ENCODE measurements around the gene NDST3.

Gene NDST3

GRCh38 chr4:118082182-118082581, 47.9 kb downstream of the NDST3 start:
- no peak for DNase-seq

GRCh38 chr4:118085700-118086099, 51.4 kb downstream of the NDST3 start:
- no peak for DNase-seq

- no peak for DNase-seq
Observed at GRCh38 chr4:118086344-118086743, 52.1 kb downstream of the NDST3 start.

GRCh38 chr4:118087366-118087765, 53.1 kb downstream of the NDST3 start:
- DNase-seq, result no peak

GRCh38 chr4:118099106-118099505, 64.8 kb downstream of the NDST3 start:
- DNase-seq, result no peak

- no peak for DNase-seq
Observed at GRCh38 chr4:118102195-118102594, 67.9 kb downstream of the NDST3 start.

GRCh38 chr4:118112117-118113046, 78.1 kb downstream of the NDST3 start:
- no peak for DNase-seq

- DNase-seq, result no peak
Observed at GRCh38 chr4:118113220-118113619, 78.9 kb downstream of the NDST3 start.

GRCh38 chr4:118114720-118115119, 80.4 kb downstream of the NDST3 start:
- no peak for DNase-seq

GRCh38 chr4:118120120-118120760, 86.0 kb downstream of the NDST3 start:
- DNase-seq, result no peak

GRCh38 chr4:118124997-118125396, 90.7 kb downstream of the NDST3 start:
- DNase-seq, result no peak

- DNase-seq, result no peak
Observed at GRCh38 chr4:118139241-118139640, 105.0 kb downstream of the NDST3 start.

GRCh38 chr4:118141240-118141639, 107.0 kb downstream of the NDST3 start:
- no peak for DNase-seq

GRCh38 chr4:118154649-118155048, 120.4 kb downstream of the NDST3 start:
- no peak for DNase-seq

- no peak for DNase-seq
Observed at GRCh38 chr4:118155516-118155915, 121.2 kb downstream of the NDST3 start.

GRCh38 chr4:118158763-118159375, 124.6 kb downstream of the NDST3 start:
- no peak for DNase-seq

GRCh38 chr4:118167306-118167705, 133.0 kb downstream of the NDST3 start:
- no peak for DNase-seq

GRCh38 chr4:118171381-118171780, 137.1 kb downstream of the NDST3 start:
- DNase-seq, result no peak

- DNase-seq, result no peak
Observed at GRCh38 chr4:118173126-118173525, 138.8 kb downstream of the NDST3 start.

- DNase-seq, result no peak
Observed at GRCh38 chr4:118173956-118174725, 139.9 kb downstream of the NDST3 start.

- no peak for DNase-seq
Observed at GRCh38 chr4:118175506-118175905, 141.2 kb downstream of the NDST3 start.

- no peak for DNase-seq
Observed at GRCh38 chr4:118177126-118177525, 142.8 kb downstream of the NDST3 start.

GRCh38 chr4:118180776-118181175, 146.5 kb downstream of the NDST3 start:
- no peak for DNase-seq

Data from NCI-H187 treated with DMSO at 0.1 percent for 48 hours (cell line).